GM12865 (cell line): Measurements from ENCODE around the gene NAMPT.
"Not testable (repeated sequence)": the region's sequence is repeated elsewhere in the genome, so short reads cannot be mapped to it uniquely, and the experiment has no call there.

Experiments
- DNase-seq: peaks from one replicate; pipeline ENCODE4 v3.0.0; 2010; ENCODE audit warnings: low read depth
- H3K4me3 ChIP-seq: 2 replicates; pipeline ENCODE4 v1.5.1; 2011; ENCODE audit warnings: mild to moderate bottlenecking, low read depth, low read length, control low read depth
- CTCF ChIP-seq: IDR thresholded peaks from 2 replicates; pipeline ENCODE4 v1.5.1; 2011; ENCODE audit warnings: low read length, control low read depth, low read depth, inconsistent platforms; ENCODE audit not compliant: insufficient read depth; ENCODE audit errors: missing control alignments

The NAMPT gene

DNA sequence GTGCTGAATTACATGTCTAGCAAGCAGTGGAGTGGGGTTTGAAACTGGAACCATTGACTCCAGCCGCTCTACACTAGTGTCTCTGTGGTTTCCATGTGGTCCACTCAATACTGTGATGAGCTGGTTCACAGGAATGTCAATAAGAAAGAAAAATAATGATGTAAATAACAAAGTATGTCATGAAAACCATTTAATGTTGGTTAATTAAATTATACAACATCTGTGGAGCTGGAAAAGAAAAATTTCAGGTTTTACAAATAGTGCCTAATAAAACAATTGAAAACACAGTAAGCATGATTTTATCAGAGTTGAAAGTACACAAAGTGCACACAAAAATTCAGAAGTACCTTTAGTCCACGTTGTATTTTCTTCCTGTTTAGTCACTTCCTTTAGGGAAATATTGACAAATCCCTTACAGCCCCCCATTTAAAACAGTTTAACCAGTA lies 28.7 kb upstream of the NAMPT start:
- no peak for TF ChIP-seq CTCF
- DNase-seq, result no peak

GRCh38 chr7:106312906-106313305 lies 28.1 kb upstream of the NAMPT start:
- no peak for DNase-seq
- no peak overlapping the region for H3K4me3 ChIP-seq
- TF ChIP-seq CTCF, result no peak

More for the DNA sequence above, 28.7 kb upstream of the NAMPT start:
- H3K4me3 ChIP-seq, result no peak overlapping the region

GRCh38 chr7:106312099-106312871 lies 27.5 kb upstream of the NAMPT start:
- no peak for DNase-seq
- no peak overlapping the region for H3K4me3 ChIP-seq
- no peak for TF ChIP-seq CTCF

- no peak for DNase-seq
- no peak overlapping the region for H3K4me3 ChIP-seq
- TF ChIP-seq CTCF, result no peak
Observed at GRCh38 chr7:106309362-106309761, 24.6 kb upstream of the NAMPT start.

DNA sequence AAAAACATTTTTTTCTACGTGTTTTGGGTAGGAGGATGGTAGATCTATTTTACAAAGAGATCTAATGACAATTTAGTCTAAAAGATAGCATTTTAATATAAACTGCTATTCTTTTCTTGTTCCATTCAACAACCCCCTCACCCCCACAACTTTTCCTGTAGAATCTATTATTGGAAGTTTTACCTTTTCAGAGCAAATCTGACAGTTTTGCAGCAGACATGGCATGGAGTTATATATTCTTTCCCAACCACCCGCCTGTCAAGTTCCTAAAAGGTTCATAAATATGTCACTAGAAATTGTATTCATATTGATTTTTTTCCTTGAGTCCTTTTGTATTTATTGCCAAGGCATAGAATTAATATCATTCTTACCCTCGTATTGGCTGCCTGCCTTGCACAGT lies 21.5 kb upstream of the NAMPT start:
- no peak overlapping the region for H3K4me3 ChIP-seq
- TF ChIP-seq CTCF, result no peak
- no peak for DNase-seq

GRCh38 chr7:106305732-106306131 lies 20.9 kb upstream of the NAMPT start:
- TF ChIP-seq CTCF, result no peak
- DNase-seq, result no peak
- no peak overlapping the region for H3K4me3 ChIP-seq

DNA sequence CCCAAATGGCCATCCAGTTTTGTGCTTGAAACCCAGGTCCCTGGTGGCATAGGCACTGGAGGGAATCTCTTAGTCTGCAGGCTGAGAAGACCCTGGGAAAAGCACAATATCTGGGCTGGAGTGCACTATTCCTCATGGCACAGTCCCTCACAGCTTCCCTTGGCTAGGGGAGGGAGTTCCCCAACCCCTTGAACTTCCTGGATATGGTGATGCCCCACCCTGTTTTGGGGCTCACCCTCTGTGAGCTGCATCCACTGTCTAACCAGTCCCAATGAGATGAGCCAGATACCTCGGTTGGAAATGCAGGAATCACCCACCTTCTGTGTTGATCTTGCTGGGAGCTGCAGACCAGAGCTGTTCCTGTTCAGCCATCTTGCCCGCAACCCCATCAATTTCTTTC lies 19.8 kb upstream of the NAMPT start:
- DNase-seq, result no peak
- no peak overlapping the region for H3K4me3 ChIP-seq
- TF ChIP-seq CTCF, result no peak

DNA sequence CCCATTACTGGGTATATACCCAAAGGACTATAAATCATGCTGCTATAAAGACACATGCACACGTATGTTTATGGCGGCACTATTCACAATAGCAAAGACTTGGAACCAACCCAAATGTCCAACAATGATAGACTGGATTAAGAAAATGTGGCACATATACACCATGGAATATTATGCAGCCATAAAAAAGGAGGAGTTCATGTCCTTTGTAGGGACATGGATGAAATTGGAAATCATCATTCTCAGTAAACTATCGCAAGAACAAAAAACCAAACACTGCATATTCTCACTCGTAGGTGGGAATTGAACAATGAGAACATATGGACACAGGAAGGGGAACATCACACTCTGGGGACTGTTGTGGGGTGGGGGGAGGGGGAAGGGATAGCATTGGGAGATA lies 13.8 kb upstream of the NAMPT start:
- H3K4me3 ChIP-seq, DNase-seq: not testable (repeated sequence)

GRCh38 chr7:106298155-106298554 lies 13.4 kb upstream of the NAMPT start:
- H3K4me3 ChIP-seq, DNase-seq: not testable (repeated sequence)
